ENCODE measurements around the gene KLRC1. TPM values are rescaled to one million over a fixed set of nuclear protein-coding genes. Genes with fewer than 3 reads are reported as not detected.
A peak's percentile ranks its signal among the peaks of the same experiment; 100 is the strongest.

The KLRC1 gene
- total RNA-seq, 2 experiments from 2014 or later = not detected

- POLR2A ChIA-PET = no interaction called here
- H3K4me1 Mint-ChIP-seq (ENCODE audit: low read depth) = no peaks in the 10 kb centered on the region
- H3K27ac ChIP-seq (ENCODE audit: low read depth in 1 of 2, low read length in 2 of 2) = no peak within 1 kb of the TSS
Measured at GRCh38 chr12:10409392-10409791, 43.8 kb downstream of the KLRC1 start, which contains the start of gene KLRC4. TSS of gene KLRC4 (minus strand) at chr12:10409757. CDS start at chr12:10409575, 182 bp downstream.

GRCh38 chr12:10408842-10409241 is 44.3 kb downstream of the KLRC1 start:
- no peaks in the 10 kb centered on the region for H3K4me1 ChIP-seq (ENCODE audit: insufficient read depth, low read length)
- no peak overlapping the region for H3K4me3 ChIP-seq (ENCODE audit: low read length)
- no peak overlapping the region for H3K4me3 Mint-ChIP-seq
- no peaks in the 10 kb centered on the region for H3K9me3 Mint-ChIP-seq
- H3K27me3 ChIP-seq (ENCODE audit: control insufficient read depth in 1 of 2, insufficient read depth in 2 of 2, low read length in 2 of 2) = no peaks in the 10 kb centered on the region
- no peak overlapping the region for H3K27ac Mint-ChIP-seq
- no peaks in the 10 kb centered on the region for H3K27me3 Mint-ChIP-seq
- no peak for DNase-seq
- intact Hi-C loops (cut with DNase I, micrococcal nuclease) = no loop called here
- no peaks in the 10 kb centered on the region for H3K36me3 ChIP-seq (ENCODE audit: insufficient read depth, low read length)
- ChIA-PET CTCF (no interaction called here), POLR2A (no interaction called here)
- H3K4me1 Mint-ChIP-seq (ENCODE audit: low read depth) = no peaks in the 10 kb centered on the region
- no peak for TF ChIP-seq CTCF (IDR thresholded peaks at IDR 0.05)
- no peak for ATAC-seq (ENCODE audit: poor library complexity)
- no peak overlapping the region for H3K27ac ChIP-seq (ENCODE audit: low read depth in 1 of 2, low read length in 2 of 2)
- H3K36me3 Mint-ChIP-seq (ENCODE audit: low read depth) = no peaks in the 10 kb centered on the region
- no peaks in the 10 kb centered on the region for H3K9me3 ChIP-seq (ENCODE audit: control insufficient read depth in 1 of 2, insufficient read depth in 1 of 2, low read length in 2 of 2)

More at GRCh38 chr12:10409392-10409791, 43.8 kb downstream of the KLRC1 start, which contains the start of gene KLRC4:
- DNase-seq (peak in 3 of 14 experiments; percentile 3 to 63 (median 4)), ATAC-seq (ENCODE audit: poor library complexity) (no peak)
- Mint-ChIP-seq H3K27me3 (no peaks in the 10 kb centered on the region), H3K36me3 (ENCODE audit: low read depth) (no peaks in the 10 kb centered on the region), H3K27ac (no peak within 1 kb of the TSS), H3K4me3 (no peak within 1 kb of the TSS), H3K9me3 (no peaks in the 10 kb centered on the region)
- intact Hi-C loops (cut with DNase I, micrococcal nuclease) = no loop called here
- Histone ChIP-seq H3K9me3 (ENCODE audit: control insufficient read depth in 1 of 2, insufficient read depth in 1 of 2, low read length in 2 of 2) (no peaks in the 10 kb centered on the region), H3K4me1 (ENCODE audit: insufficient read depth, low read length) (no peaks in the 10 kb centered on the region), H3K4me3 (ENCODE audit: low read length) (no peak within 1 kb of the TSS), H3K27me3 (ENCODE audit: control insufficient read depth in 1 of 2, insufficient read depth in 2 of 2, low read length in 2 of 2) (no peaks in the 10 kb centered on the region), H3K36me3 (ENCODE audit: insufficient read depth, low read length) (no peaks in the 10 kb centered on the region)
- no peak for TF ChIP-seq CTCF (IDR thresholded peaks at IDR 0.05)
- CTCF ChIA-PET = no interaction called here

GRCh38 chr12:10406725-10407124 is 46.5 kb downstream of the KLRC1 start:
- ChIA-PET CTCF (no interaction called here), POLR2A (interaction anchor here (0.7 to 1.8 kb wide), 2 partner anchors 41 to 192 kb away, joined by 3 to 5 read pairs; no protein-coding TSS in a partner anchor)
- Histone ChIP-seq H3K27me3 (ENCODE audit: control insufficient read depth in 1 of 2, insufficient read depth in 2 of 2, low read length in 2 of 2) (no peaks in the 10 kb centered on the region), H3K9me3 (ENCODE audit: control insufficient read depth in 1 of 2, insufficient read depth in 1 of 2, low read length in 2 of 2) (no peaks in the 10 kb centered on the region), H3K4me1 (ENCODE audit: insufficient read depth, low read length) (no peaks in the 10 kb centered on the region), H3K36me3 (ENCODE audit: insufficient read depth, low read length) (no peaks in the 10 kb centered on the region), H3K27ac (ENCODE audit: low read depth in 1 of 2, low read length in 2 of 2) (no peak overlapping the region), H3K4me3 (ENCODE audit: low read length) (no peak overlapping the region)
- no peaks in the 10 kb centered on the region for H3K36me3 Mint-ChIP-seq (ENCODE audit: low read depth)
- intact Hi-C loops (cut with DNase I, micrococcal nuclease) = no loop called here
- H3K4me3 Mint-ChIP-seq = no peak overlapping the region
- no peak for TF ChIP-seq CTCF (IDR thresholded peaks at IDR 0.05)
- peaks cover 4% of the 10 kb centered on the region for H3K27me3 Mint-ChIP-seq
- no peak overlapping the region for H3K27ac Mint-ChIP-seq
- ATAC-seq (ENCODE audit: poor library complexity) = no peak
- peak in 2 of 14 experiments; percentile 41 to 50 for DNase-seq
- no peaks in the 10 kb centered on the region for H3K4me1 Mint-ChIP-seq (ENCODE audit: low read depth)
- H3K9me3 Mint-ChIP-seq = no peaks in the 10 kb centered on the region
